ENCODE measurements around the gene PRXL2A.
A peak's percentile ranks its signal among the peaks of the same experiment; 100 is the strongest.
"Not testable (repeated sequence)": the region's sequence is repeated elsewhere in the genome, so short reads cannot be mapped to it uniquely, and the experiment has no call there.

The PRXL2A gene

GRCh38 chr10:80411681-80412220 is 3.4 kb downstream of the PRXL2A start:
- DNase-seq (ENCODE audit: low spot score), result no peak

GRCh38 chr10:80412486-80412885 is 4.1 kb downstream of the PRXL2A start:
- no peak for DNase-seq (ENCODE audit: low spot score)

GRCh38 chr10:80413271-80413996 is 5.1 kb downstream of the PRXL2A start:
- no peak for DNase-seq (ENCODE audit: low spot score)

GRCh38 chr10:80414142-80414895 is 6.0 kb downstream of the PRXL2A start:
- no peak for DNase-seq (ENCODE audit: low spot score)

- no peak for DNase-seq (ENCODE audit: low spot score)
Observed at GRCh38 chr10:80415734-80416478, 7.6 kb downstream of the PRXL2A start.

- no peak for DNase-seq (ENCODE audit: low spot score)
Observed at GRCh38 chr10:80416479-80417098, 8.2 kb downstream of the PRXL2A start.

GRCh38 chr10:80417256-80417655 is 8.9 kb downstream of the PRXL2A start:
- not testable (repeated sequence) for DNase-seq (ENCODE audit: low spot score)

GRCh38 chr10:80421050-80421706 is 12.8 kb downstream of the PRXL2A start:
- DNase-seq (ENCODE audit: low spot score), result no peak

- no peak for DNase-seq (ENCODE audit: low spot score)
Observed at GRCh38 chr10:80421707-80422536, 13.6 kb downstream of the PRXL2A start.

- DNase-seq (ENCODE audit: low spot score), result no peak
Observed at GRCh38 chr10:80425901-80426300, 17.6 kb downstream of the PRXL2A start.

GRCh38 chr10:80427541-80427940 is 19.2 kb downstream of the PRXL2A start:
- no peak for DNase-seq (ENCODE audit: low spot score)

GRCh38 chr10:80429521-80429973 is 21.2 kb downstream of the PRXL2A start:
- DNase-seq (ENCODE audit: low spot score), result peak; percentile 24

- DNase-seq (ENCODE audit: low spot score), result no peak
Observed at GRCh38 chr10:80433134-80433533, 24.8 kb downstream of the PRXL2A start.

- no peak for DNase-seq (ENCODE audit: low spot score)
Observed at GRCh38 chr10:80436446-80437098, 28.2 kb downstream of the PRXL2A start.

- no peak for DNase-seq (ENCODE audit: low spot score)
Observed at GRCh38 chr10:80437227-80437626, 28.9 kb downstream of the PRXL2A start.

- DNase-seq (ENCODE audit: low spot score), result no peak
Observed at GRCh38 chr10:80441831-80442230, 33.5 kb downstream of the PRXL2A start.

GRCh38 chr10:80442879-80443278 is 34.5 kb downstream of the PRXL2A start:
- no peak for DNase-seq (ENCODE audit: low spot score)

GRCh38 chr10:80443531-80443974 is 35.2 kb downstream of the PRXL2A start:
- DNase-seq (ENCODE audit: low spot score), result peak; percentile 43

GRCh38 chr10:80444124-80444523 is 35.8 kb downstream of the PRXL2A start:
- DNase-seq (ENCODE audit: low spot score), result no peak
